ENCODE measurements around the gene ANXA1.

DNA sequence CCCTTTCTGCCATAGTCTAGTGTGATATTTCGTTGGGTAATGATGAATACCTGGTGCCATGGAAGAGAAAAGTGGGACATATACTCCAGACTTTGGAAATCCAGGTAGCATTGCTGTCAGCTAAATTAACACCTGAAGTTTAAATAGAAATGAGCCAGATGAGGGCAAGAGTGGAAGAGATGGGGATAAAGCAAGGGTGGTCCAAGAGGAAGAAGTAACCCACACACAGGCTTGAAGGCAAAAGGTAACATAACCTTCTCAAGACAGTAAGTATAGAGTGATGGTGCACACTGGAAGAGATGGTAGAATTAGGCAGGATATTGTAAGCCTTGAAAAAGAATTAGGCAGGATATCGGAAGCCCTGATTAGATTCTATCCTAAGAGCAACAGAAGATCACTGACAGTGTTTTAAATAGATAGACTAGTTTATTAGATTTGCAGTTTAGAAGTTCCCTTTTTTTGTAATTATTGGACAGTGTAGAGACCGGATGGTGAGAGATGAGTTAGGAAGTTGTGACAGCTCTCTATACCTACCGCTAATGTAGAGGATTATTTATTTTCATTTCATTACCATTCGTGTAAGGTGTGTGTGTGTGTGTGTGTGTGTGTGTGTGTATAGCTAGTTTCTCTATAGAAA is 16.8 kb downstream of the ANXA1 start:
- TF ChIP-seq, protein P1, sequence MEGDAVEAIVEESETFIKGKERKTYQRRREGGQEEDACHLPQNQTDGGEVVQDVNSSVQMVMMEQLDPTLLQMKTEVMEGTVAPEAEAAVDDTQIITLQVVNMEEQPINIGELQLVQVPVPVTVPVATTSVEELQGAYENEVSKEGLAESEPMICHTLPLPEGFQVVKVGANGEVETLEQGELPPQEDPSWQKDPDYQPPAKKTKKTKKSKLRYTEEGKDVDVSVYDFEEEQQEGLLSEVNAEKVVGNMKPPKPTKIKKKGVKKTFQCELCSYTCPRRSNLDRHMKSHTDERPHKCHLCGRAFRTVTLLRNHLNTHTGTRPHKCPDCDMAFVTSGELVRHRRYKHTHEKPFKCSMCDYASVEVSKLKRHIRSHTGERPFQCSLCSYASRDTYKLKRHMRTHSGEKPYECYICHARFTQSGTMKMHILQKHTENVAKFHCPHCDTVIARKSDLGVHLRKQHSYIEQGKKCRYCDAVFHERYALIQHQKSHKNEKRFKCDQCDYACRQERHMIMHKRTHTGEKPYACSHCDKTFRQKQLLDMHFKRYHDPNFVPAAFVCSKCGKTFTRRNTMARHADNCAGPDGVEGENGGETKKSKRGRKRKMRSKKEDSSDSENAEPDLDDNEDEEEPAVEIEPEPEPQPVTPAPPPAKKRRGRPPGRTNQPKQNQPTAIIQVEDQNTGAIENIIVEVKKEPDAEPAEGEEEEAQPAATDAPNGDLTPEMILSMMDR (conservative IDR thresholded peaks at IDR 0.05 in 1 of 2, IDR thresholded peaks at IDR 0.05 in 1 of 2; ENCODE audit: low read depth in 1 of 2, low read length in 2 of 2): no peak
- no peak for TF ChIP-seq EZH2 (IDR thresholded peaks at IDR 0.05; ENCODE audit: low read length, missing control alignments)
